Activated naive CD4-positive, alpha-beta T cell treated with anti-CD3 and anti-CD28 coated beads, Interleukin-2, amount 10 ng/mL, durations not matched to agents 7 days and 5 days (primary cell): Measurements from ENCODE around the gene HSPG2.

Source experiments
- CTCF ChIA-PET: fragments of 350-600 bp; sonication (Branson Sonifier 250); formaldehyde crosslinking; loops from one replicate; lab custom pipeline; 2021; ENCODE audit warnings: antibody characterized with exemption; lab: Charles Lee
- DNase-seq: peaks from one replicate; pipeline ENCODE4 v3.0.0-alpha.2; 2020
- H3K27ac Mint-ChIP-seq: one replicate; pipeline ENCODE4 v1.8.0; 2021; ENCODE audit warnings: mild to moderate bottlenecking, moderate library complexity, mixed read lengths
- H3K27me3 Mint-ChIP-seq: one replicate; pipeline ENCODE4 v1.8.0; 2021; ENCODE audit warnings: mild to moderate bottlenecking, mixed read lengths
- H3K36me3 Mint-ChIP-seq: one replicate; pipeline ENCODE4 v1.8.0; 2021; ENCODE audit warnings: mixed read lengths
- H3K4me1 Mint-ChIP-seq: one replicate; pipeline ENCODE4 v1.8.0; 2021; ENCODE audit warnings: mixed read lengths
- H3K4me3 Mint-ChIP-seq: one replicate; pipeline ENCODE4 v1.8.0; 2021; ENCODE audit warnings: mild to moderate bottlenecking, moderate library complexity, mixed read lengths
- H3K9me3 Mint-ChIP-seq: one replicate; pipeline ENCODE4 v1.8.0; 2021; ENCODE audit warnings: mixed read lengths

HSPG2 gene

GRCh38 chr1:21896652-21897532, 40.2 kb downstream of the HSPG2 start:
- Mint-ChIP-seq H3K27me3 (peaks cover 9% of the 10 kb centered on the region), H3K4me3 (no peak overlapping the region), H3K27ac (no peak overlapping the region), H3K9me3 (no peaks in the 10 kb centered on the region), H3K4me1 (no peaks in the 10 kb centered on the region), H3K36me3 (no peaks in the 10 kb centered on the region)
- DNase-seq, result no peak
- CTCF ChIA-PET, result no interaction called here

- Mint-ChIP-seq H3K27ac (no peak overlapping the region), H3K4me3 (no peak overlapping the region), H3K4me1 (no peaks in the 10 kb centered on the region), H3K27me3 (peaks cover 9% of the 10 kb centered on the region), H3K9me3 (no peaks in the 10 kb centered on the region), H3K36me3 (no peaks in the 10 kb centered on the region)
- CTCF ChIA-PET, result no interaction called here
- no peak for DNase-seq
These were observed 41.1 kb downstream of the HSPG2 start for GRCh38 chr1:21896026-21896425.

- Mint-ChIP-seq H3K27ac (no peak overlapping the region), H3K36me3 (no peaks in the 10 kb centered on the region), H3K9me3 (no peaks in the 10 kb centered on the region), H3K27me3 (peaks cover 5% of the 10 kb centered on the region), H3K4me3 (no peak overlapping the region), H3K4me1 (no peaks in the 10 kb centered on the region)
- CTCF ChIA-PET, result no interaction called here
- DNase-seq, result no peak
These were observed 42.9 kb downstream of the HSPG2 start for GRCh38 chr1:21894034-21894881.

GRCh38 chr1:21893046-21893805, 43.9 kb downstream of the HSPG2 start:
- Mint-ChIP-seq H3K27me3 (no peaks in the 10 kb centered on the region), H3K27ac (no peak overlapping the region), H3K9me3 (no peaks in the 10 kb centered on the region), H3K36me3 (no peaks in the 10 kb centered on the region), H3K4me3 (no peak overlapping the region), H3K4me1 (no peaks in the 10 kb centered on the region)
- DNase-seq, result no peak
- CTCF ChIA-PET, result no interaction called here

GRCh38 chr1:21891621-21892479, 45.3 kb downstream of the HSPG2 start:
- H3K4me1 Mint-ChIP-seq, result no peaks in the 10 kb centered on the region
- no peaks in the 10 kb centered on the region for H3K27me3 Mint-ChIP-seq
- CTCF ChIA-PET, result no interaction called here
- H3K9me3 Mint-ChIP-seq, result no peaks in the 10 kb centered on the region
- no peak overlapping the region for H3K27ac Mint-ChIP-seq
- no peak for DNase-seq
- no peaks in the 10 kb centered on the region for H3K36me3 Mint-ChIP-seq
- H3K4me3 Mint-ChIP-seq, result no peak overlapping the region

- no peak overlapping the region for H3K4me3 Mint-ChIP-seq
- H3K36me3 Mint-ChIP-seq, result no peaks in the 10 kb centered on the region
- H3K4me1 Mint-ChIP-seq, result no peaks in the 10 kb centered on the region
- no peak overlapping the region for H3K27ac Mint-ChIP-seq
- CTCF ChIA-PET, result no interaction called here
- H3K27me3 Mint-ChIP-seq, result no peaks in the 10 kb centered on the region
- DNase-seq, result no peak
- no peaks in the 10 kb centered on the region for H3K9me3 Mint-ChIP-seq
These were observed 46.0 kb downstream of the HSPG2 start for GRCh38 chr1:21891081-21891480.

GRCh38 chr1:21888500-21888899, 48.6 kb downstream of the HSPG2 start:
- Mint-ChIP-seq H3K4me3 (no peak overlapping the region), H3K4me1 (no peaks in the 10 kb centered on the region), H3K36me3 (no peaks in the 10 kb centered on the region), H3K27me3 (no peaks in the 10 kb centered on the region), H3K27ac (no peak overlapping the region), H3K9me3 (no peaks in the 10 kb centered on the region)
- no peak for DNase-seq
- CTCF ChIA-PET, result no interaction called here

GRCh38 chr1:21887796-21888195, 49.3 kb downstream of the HSPG2 start:
- H3K9me3 Mint-ChIP-seq, result no peaks in the 10 kb centered on the region

GRCh38 chr1:21887216-21887736, 49.8 kb downstream of the HSPG2 start:
- CTCF ChIA-PET, result interaction anchor here (0.5 kb wide), 1 partner anchor 753 kb away, joined by 3 read pairs; no protein-coding TSS in a partner anchor
- Mint-ChIP-seq H3K9me3 (no peaks in the 10 kb centered on the region), H3K4me3 (no peak overlapping the region), H3K27ac (no peak overlapping the region), H3K4me1 (no peaks in the 10 kb centered on the region), H3K27me3 (no peaks in the 10 kb centered on the region), H3K36me3 (no peaks in the 10 kb centered on the region)
- no peak for DNase-seq

More at GRCh38 chr1:21887796-21888195, 49.3 kb downstream of the HSPG2 start:
- DNase-seq, result no peak
- no peak overlapping the region for H3K4me3 Mint-ChIP-seq
- no peaks in the 10 kb centered on the region for H3K4me1 Mint-ChIP-seq
- no peaks in the 10 kb centered on the region for H3K27me3 Mint-ChIP-seq
- H3K27ac Mint-ChIP-seq, result no peak overlapping the region
- CTCF ChIA-PET, result interaction anchor here (0.5 kb wide), 1 partner anchor 753 kb away, joined by 3 read pairs; no protein-coding TSS in a partner anchor
- H3K36me3 Mint-ChIP-seq, result no peaks in the 10 kb centered on the region

- CTCF ChIA-PET, result no interaction called here
- no peak overlapping the region for H3K27ac Mint-ChIP-seq
- H3K9me3 Mint-ChIP-seq, result no peaks in the 10 kb centered on the region
These were observed 50.5 kb downstream of the HSPG2 start for GRCh38 chr1:21886486-21887215.

GRCh38 chr1:21885236-21886037, 51.7 kb downstream of the HSPG2 start:
- Mint-ChIP-seq H3K27me3 (peaks cover 3% of the 10 kb centered on the region), H3K4me3 (no peak overlapping the region), H3K9me3 (no peaks in the 10 kb centered on the region), H3K27ac (no peak overlapping the region), H3K36me3 (no peaks in the 10 kb centered on the region), H3K4me1 (no peaks in the 10 kb centered on the region)
- CTCF ChIA-PET, result no interaction called here
- DNase-seq, result no peak

More at GRCh38 chr1:21886486-21887215, 50.5 kb downstream of the HSPG2 start:
- no peak overlapping the region for H3K4me3 Mint-ChIP-seq
- no peaks in the 10 kb centered on the region for H3K4me1 Mint-ChIP-seq
- H3K36me3 Mint-ChIP-seq, result no peaks in the 10 kb centered on the region
- no peaks in the 10 kb centered on the region for H3K27me3 Mint-ChIP-seq
- DNase-seq, result no peak
